ENCODE data around the gene UBE2J2. TPM values are rescaled to one million over a fixed set of nuclear protein-coding genes. Genes with fewer than 3 reads are reported as not detected.

Gene UBE2J2
- total and polyA plus RNA-seq, 2 of the 13 experiments (the other 11 are each of a cell fraction or from before 2014, with no cell fraction given) = 25.4 to 29.4 TPM

- no peak for TF ChIP-seq CEBPB (IDR thresholded peaks at IDR 0.05; ENCODE audit: borderline replicate concordance, low read depth, low read length)
- no peak for TF ChIP-seq NCOA1 (CRISPR knock-in tag; IDR thresholded peaks at IDR 0.05)
- no peak for TF ChIP-seq MIER3 (CRISPR knock-in tag; IDR thresholded peaks at IDR 0.05; ENCODE audit: borderline replicate concordance)
- peak; percentile 93 for TF ChIP-seq ZNF687 (CRISPR knock-in tag; IDR thresholded peaks at IDR 0.05)
- no peak for TF ChIP-seq ZNF20 (CRISPR knock-in tag; IDR thresholded peaks at IDR 0.05)
- TF ChIP-seq GLI4 (CRISPR knock-in tag; IDR thresholded peaks at IDR 0.05; ENCODE audit: borderline replicate concordance) = no peak
- no peak for TF ChIP-seq ZNF232 (CRISPR knock-in tag; IDR thresholded peaks at IDR 0.05; ENCODE audit: borderline replicate concordance)
- TF ChIP-seq TFE3 (CRISPR knock-in tag; IDR thresholded peaks at IDR 0.05) = 0 out of 2 replicates have a peak, but pooled peaks have one; percentile 78
- TF ChIP-seq ZSCAN5A (CRISPR knock-in tag; IDR thresholded peaks at IDR 0.05; ENCODE audit: borderline replicate concordance) = no peak
- no peak; the same call in 1 of the 2 replicates for TF ChIP-seq PHF8 (CRISPR knock-in tag; IDR thresholded peaks at IDR 0.05)
- TF ChIP-seq HIVEP1 (CRISPR knock-in tag; IDR thresholded peaks at IDR 0.05) = peak; percentile 44; the same call in 1 of the 2 replicates
- no peak for TF ChIP-seq ZNF292 (CRISPR knock-in tag; IDR thresholded peaks at IDR 0.05; ENCODE audit: borderline replicate concordance, low read depth)
- no peak for TF ChIP-seq SRY (CRISPR knock-in tag; IDR thresholded peaks at IDR 0.05)
- TF ChIP-seq ZNF720 (CRISPR knock-in tag; IDR thresholded peaks at IDR 0.05) = no peak
- no peak for TF ChIP-seq ZNF230 (CRISPR knock-in tag; IDR thresholded peaks at IDR 0.05)
- peak; percentile 78 for TF ChIP-seq TARDBP (CRISPR knock-in tag; IDR thresholded peaks at IDR 0.05)
- no peak; the same call in 1 of the 2 replicates for TF ChIP-seq ARID4A (CRISPR knock-in tag; IDR thresholded peaks at IDR 0.05; ENCODE audit: borderline replicate concordance)
These were observed 31.0 kb upstream of the UBE2J2 start (continued) for GRCh38 chr1:1304331-1305299.

Measured in HepG2 (cell line).